HUDEP-2 (cell line): Measurements from ENCODE around the gene LHX3.

Experiments used
- DNase-seq, 76 experiments: peaks; one replicate each; lab custom pipeline; 2025; ENCODE audit not compliant: unreplicated experiment in 76 of 76; lab: John Stamatoyannopoulos, UW

Gene LHX3

DNA sequence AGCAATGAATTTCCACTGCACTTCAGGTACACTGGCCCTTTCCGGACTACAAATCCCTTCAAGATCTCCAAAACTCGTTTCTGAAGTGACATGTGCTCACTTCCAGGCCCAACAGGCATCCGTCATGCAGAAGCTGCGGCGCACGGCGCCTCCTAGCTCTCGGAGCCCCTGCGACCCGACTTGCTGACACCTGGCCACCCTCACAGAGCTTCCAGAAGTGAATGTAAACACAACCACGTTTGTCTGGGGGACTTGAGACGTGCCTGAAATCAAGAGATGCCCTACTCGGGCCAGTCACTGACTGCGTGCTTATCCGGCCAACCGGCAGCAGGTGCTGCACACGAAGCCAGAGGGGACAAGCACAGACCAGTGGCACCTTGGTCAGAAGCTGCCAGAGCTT lies 4.9 kb upstream of the LHX3 start:
- DNase-seq, result no peak

DNA sequence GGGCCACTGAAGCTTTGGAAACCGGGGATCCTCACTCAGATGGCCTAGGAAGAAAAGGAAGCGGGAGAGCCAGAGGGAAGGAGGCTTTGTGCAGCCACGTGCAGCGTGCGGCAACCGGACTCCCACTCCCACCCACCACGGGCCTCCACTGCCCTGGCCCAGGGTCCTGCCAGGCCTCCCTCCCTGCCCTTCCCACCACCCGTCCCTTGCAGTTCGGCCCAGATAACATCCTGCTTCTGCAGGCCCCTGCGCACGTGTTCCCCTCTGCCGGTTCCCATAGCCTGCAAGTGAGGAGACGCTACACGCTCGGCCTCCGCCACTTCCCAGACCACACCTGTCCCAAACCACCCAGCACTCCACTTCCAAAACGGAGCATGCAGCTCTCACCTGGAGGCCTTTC lies 4.3 kb upstream of the LHX3 start:
- DNase-seq, result no peak

DNA sequence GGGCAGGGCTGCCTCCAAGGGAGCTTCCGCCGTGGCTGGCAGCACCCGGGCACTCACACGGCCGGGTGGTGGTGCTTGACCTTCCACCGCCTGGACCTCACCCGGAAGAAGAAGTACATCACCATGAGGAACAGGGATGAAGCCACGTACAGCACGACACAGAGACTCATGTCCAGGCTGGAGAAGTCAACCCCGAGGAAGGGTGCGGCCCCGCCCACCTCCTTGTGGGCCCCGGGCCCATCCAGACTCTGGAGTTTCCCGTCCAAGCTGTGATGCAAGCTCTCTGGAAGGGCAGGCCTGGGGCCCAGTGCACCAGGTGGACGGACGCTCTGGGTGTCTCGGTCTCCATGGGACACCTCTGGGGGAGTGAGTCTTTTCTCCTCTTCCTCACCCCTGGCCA lies 3.7 kb upstream of the LHX3 start:
- no peak for DNase-seq

DNA sequence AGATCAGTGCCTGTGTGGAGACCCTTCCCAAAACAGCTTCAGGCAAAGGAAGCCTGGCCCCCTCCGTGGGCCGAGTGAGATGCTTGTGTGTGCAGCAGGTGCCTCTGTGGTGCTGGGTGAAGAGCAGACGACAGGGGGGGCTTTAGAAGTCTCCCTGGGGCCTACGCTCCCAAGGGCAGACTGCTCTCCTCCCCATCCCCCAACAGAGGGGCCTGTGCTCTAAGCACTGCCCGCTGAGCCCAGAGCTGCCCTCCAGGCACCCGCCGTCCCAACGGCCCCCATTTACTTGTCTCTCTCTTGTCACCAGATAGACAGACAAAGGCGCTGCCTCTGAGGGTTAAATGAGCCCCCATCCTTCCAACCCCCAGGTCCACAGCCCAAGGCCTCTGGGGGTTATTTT lies 2.7 kb upstream of the LHX3 start:
- DNase-seq, result no peak

- no peak for DNase-seq
These were observed 1.8 kb upstream of the LHX3 start for GRCh38 chr9:136206602-136207275.

GRCh38 chr9:136205707-136205992 lies 722 bp upstream of the LHX3 start:
- DNase-seq, result no peak

DNA sequence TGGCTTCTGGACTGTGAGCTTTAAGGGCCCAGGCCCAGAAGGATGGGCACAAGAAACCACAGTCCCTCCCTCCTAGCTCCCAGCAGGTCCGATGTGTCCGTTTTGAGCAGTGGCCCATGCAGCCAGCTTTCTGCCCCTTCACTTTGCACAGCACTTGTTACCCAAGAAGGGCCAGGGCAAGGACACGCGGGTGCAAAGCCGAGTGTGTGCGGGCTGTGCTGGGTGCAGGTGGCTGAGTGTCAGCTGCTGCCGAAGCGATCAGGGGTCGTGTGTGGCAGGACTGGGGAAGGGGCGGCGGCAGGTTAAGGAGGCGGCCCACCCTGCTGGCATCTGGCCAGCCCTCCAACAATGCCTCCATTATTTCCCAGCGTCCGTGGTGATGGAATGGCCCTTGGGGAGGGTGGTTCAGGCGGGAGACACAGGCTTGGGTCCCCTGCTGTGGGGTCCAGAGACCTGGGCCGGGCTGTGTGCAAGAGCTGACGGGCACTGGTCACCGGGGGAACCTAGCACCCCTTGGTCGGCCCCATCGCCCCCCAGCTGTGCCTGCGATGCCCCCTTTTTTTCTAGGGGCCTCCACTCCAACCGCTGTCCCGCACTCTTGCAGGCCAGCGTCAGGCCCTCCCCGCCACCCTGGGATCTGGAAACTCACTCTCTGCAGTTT lies 653 bp downstream of the LHX3 start:
- no peak for DNase-seq

- no peak for DNase-seq
These were observed 1.4 kb downstream of the LHX3 start for GRCh38 chr9:136203408-136204144.

DNA sequence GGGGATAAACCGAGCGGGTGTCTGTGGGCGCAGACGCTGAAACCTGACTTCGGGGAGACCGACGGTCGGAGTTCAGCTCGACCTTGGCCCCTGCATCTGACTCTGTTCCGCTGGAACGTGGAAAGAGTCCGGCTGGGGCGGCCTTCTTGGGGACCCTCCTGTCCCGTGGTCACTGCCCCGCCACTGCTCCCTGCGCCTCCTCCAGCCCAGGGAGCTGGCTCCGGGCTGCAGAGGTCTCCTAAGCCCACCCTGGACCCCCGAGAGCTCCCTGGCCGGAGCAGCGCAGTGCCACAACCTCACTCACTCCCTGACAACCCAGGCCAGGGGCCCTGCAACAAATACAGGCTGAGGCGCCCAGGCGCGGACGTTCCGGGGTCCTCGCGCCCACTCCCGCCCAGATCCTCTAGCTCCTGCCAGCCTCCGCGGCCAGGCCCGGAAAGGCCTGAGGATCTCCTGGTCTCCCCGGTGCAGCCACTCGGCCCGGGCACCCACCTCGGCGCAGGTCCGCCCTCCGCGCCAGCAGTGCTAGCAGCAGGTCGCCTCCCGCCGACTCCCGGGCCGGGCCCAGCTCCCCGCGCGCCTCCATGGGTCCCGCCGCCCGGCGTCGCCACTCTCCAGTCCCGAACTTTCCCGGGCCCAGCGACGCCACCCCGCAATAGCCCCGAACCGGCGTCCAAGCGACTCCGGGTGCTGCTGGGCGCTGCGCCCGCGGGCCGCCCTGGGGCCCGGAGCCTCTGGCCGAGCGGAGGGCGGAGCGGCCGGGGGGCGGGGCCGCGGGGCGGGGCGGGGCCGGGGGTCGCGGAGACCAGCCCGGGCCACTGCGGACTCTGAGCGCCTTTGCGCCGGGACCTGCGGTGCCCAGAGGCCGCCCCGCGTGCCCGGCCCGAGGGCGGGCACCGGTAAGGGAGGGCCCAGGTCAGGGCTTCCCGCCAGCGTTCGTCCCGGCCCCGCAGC lies 2.2 kb downstream of the LHX3 start:
- DNase-seq, result no peak

- DNase-seq, result no peak
These were observed 3.1 kb downstream of the LHX3 start for GRCh38 chr9:136201609-136202453.

- no peak for DNase-seq
These were observed 3.8 kb downstream of the LHX3 start for GRCh38 chr9:136201174-136201573.

DNA sequence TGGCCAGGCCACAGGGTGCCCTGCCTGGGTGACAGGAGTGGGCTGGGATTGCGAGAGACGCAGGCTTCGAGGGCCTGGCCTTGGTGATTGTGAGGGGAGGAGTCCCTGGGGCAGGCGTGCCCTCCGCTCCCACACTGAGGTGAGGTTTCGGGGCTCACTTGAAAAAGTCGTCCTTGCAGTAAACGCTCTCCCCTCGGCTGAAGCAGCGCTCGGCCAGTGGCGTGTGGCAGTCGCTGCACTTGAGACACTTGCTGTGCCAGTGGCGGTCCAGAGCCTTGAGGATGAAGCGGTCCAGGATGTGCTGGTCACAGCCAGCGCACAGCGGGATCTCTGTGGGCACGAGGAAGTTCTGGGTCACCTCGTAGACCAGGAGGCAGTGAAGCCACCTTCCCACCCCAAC lies 4.5 kb downstream of the LHX3 start:
- no peak for DNase-seq

GRCh38 chr9:136199391-136200288 lies 5.3 kb downstream of the LHX3 start:
- no peak for DNase-seq

GRCh38 chr9:136198605-136199083 lies 6.3 kb downstream of the LHX3 start:
- DNase-seq, result peak in 1 of 76 experiments; percentile 15

GRCh38 chr9:136197930-136198604 lies 6.9 kb downstream of the LHX3 start:
- no peak for DNase-seq

DNA sequence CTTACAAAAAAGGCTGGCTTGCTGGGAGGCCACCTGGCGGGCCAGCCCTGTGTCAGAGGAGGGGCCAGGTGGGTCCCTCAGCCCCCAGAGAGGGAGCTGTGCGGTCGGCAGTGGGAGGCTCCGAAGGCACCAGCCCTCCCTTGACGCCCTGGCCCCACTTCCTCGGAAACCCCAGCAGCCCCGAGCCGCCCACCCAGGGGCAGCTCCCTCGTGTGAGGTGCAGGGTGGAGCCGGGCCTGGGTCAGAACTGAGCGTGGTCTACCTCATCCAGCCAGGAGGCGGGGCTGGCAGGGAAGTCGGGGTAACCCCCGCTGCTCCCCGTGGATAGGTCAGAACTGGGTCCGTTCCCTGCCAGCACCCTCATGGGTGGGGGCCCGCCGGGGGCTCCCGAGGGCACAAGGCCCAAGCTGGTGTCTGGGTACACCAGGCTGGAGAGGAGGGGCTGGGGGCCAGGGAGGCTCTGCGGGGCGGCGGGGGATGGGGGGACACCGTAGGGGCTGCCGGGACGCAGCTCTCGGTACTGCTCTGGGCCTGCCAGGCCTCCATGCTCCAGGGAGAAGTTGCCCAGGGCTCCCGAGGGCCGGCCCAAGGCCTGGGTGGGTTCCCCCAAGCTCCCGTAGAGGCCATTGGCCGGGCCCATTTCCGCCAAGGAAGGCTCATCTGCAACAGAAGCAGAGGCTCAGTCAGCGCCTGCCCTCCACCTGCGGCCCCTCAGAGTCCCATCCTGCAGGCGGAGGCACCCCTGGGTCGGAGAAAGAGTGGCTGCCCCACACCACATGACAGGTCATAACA lies 7.6 kb downstream of the LHX3 start:
- no peak for DNase-seq

DNA sequence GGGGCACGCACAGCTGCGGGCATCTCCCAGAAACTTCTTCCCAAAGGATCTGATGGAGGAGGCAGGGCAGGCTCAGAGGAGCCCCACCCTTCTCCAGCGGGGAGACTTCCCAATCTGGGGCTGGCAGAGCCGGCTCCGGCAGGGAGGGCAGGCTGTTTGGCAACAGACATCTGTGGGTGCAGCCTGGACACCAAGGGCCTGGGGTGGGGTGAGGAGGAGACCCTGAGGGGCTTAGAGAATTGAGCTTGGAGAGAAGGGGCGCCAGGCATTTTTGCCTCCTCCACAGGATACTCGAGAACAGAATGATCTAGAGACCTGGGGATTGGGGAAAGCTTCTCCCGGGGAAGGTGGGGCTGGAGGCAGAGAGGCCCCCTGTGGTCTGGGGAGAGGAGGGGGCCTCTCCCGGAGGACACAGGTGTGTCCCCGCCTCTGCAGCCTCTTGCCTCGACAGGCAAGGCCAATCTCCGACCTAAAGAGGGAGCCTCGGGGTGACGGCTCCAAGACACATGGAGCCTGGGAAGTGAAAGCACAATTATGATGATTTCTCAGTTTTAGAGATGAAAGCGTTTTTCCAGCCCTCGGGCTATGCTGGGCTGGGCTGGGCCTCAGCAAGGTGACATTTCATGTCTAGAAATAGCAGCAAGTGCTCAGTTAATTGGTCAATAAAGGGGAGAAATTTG lies 8.4 kb downstream of the LHX3 start:
- DNase-seq, result no peak
